Neural cell (in vitro differentiated cells): ENCODE data around the gene SULT1C2. TPM values are rescaled to one million over a fixed set of nuclear protein-coding genes. Genes with fewer than 3 reads are reported as not detected.

Experiments used
- H2AFZ ChIP-seq: fragments of 200-600, 300-800 bp; sonication (generic), shearing (Covaris generic); 2 replicates; pipeline ENCODE4 v1.6.0; 2014; ENCODE audit warnings: low read depth, mild to moderate bottlenecking, antibody characterized with exemption, low read length, moderate library complexity
- H3F3A ChIP-seq: fragments of 200-600 bp; shearing (Covaris generic); 2 replicates; pipeline ENCODE4 v1.6.1; 2016; ENCODE audit warnings: mild to moderate bottlenecking, moderate library complexity, mixed read lengths, antibody characterized with exemption, low read length; ENCODE audit not compliant: insufficient read depth, poor library complexity, severe bottlenecking
- H3K27ac ChIP-seq: fragments of 200-600, 300-800 bp; sonication (generic), shearing (Covaris generic); 2 replicates; pipeline ENCODE4 v1.5.1; 2014; ENCODE audit warnings: mild to moderate bottlenecking, low read length, moderate library complexity
- H3K27me3 ChIP-seq: fragments of 300-800, 200-600 bp; sonication (generic), shearing (Covaris generic); 2 replicates; pipeline ENCODE4 v1.6.0; 2014; ENCODE audit warnings: mild to moderate bottlenecking, low read depth, low read length, moderate library complexity; ENCODE audit not compliant: insufficient read depth
- H3K36me3 ChIP-seq: fragments of 300-800, 200-600 bp; sonication (generic), shearing (Covaris generic); 2 replicates; pipeline ENCODE4 v1.5.1; 2014; ENCODE audit warnings: mild to moderate bottlenecking, antibody characterized with exemption, low read length, moderate library complexity; ENCODE audit not compliant: insufficient read depth
- H3K4me2 ChIP-seq: fragments of 300-800, 200-600 bp; sonication (generic), shearing (Covaris generic); 2 replicates; pipeline ENCODE4 v1.6.0; 2014; ENCODE audit warnings: mild to moderate bottlenecking, low read length
- H3K4me3 ChIP-seq: fragments of 300-800, 200-600 bp; sonication (generic), shearing (Covaris generic); 2 replicates; pipeline ENCODE4 v1.5.1; 2014; ENCODE audit warnings: mild to moderate bottlenecking, low read length, moderate library complexity
- H3K79me2 ChIP-seq: fragments of 200-600 bp; shearing (Covaris generic); replicated peaks from 2 replicates; pipeline ENCODE4 v1.6.0; 2014; ENCODE audit warnings: mild to moderate bottlenecking, low read length, moderate library complexity; ENCODE audit not compliant: insufficient read depth
- H3K9ac ChIP-seq: fragments of 300-800, 200-600 bp; sonication (generic), shearing (Covaris generic); 2 replicates; pipeline ENCODE4 v1.6.1; 2016; ENCODE audit warnings: mild to moderate bottlenecking, low read length, mixed read lengths
- H3K9me2 ChIP-seq: fragments of 200-600 bp; shearing (Covaris generic); 2 replicates; pipeline ENCODE4 v1.6.1; 2016; ENCODE audit warnings: mild to moderate bottlenecking, low read length, mixed read lengths; ENCODE audit not compliant: insufficient read depth
- H3K9me3 ChIP-seq: fragments of 200-600, 300-800 bp; sonication (generic), shearing (Covaris generic); 2 replicates; pipeline ENCODE4 v1.6.1; 2016; ENCODE audit warnings: mild to moderate bottlenecking, mixed run types, low read length, moderate library complexity, mixed read lengths
- H4K20me1 ChIP-seq: fragments of 200-600 bp; shearing (Covaris generic); 2 replicates; pipeline ENCODE4 v1.6.1; 2016; ENCODE audit warnings: mild to moderate bottlenecking, mixed run types; ENCODE audit not compliant: insufficient read depth
- EP300 ChIP-seq: fragments of 450-650 bp; conservative IDR thresholded peaks from 2 replicates; pipeline ENCODE4 v1.6.1; 2014; ENCODE audit warnings: antibody characterized with exemption, mild to moderate bottlenecking, moderate library complexity; ENCODE audit not compliant: poor library complexity, severe bottlenecking
- EZH2 ChIP-seq: fragments of 200-600, 300-800 bp; shearing (Covaris generic), sonication (generic); IDR thresholded peaks from 2 replicates; pipeline ENCODE4 v1.6.1; 2014; ENCODE audit warnings: antibody characterized with exemption, low read length, borderline replicate concordance, mild to moderate bottlenecking; ENCODE audit not compliant: insufficient read depth, poor library complexity, severe bottlenecking
- MXI1 ChIP-seq: fragments of 450-650 bp; conservative IDR thresholded peaks from 2 replicates; pipeline ENCODE4 v1.6.1; 2014; ENCODE audit warnings: antibody characterized with exemption, mild to moderate bottlenecking; ENCODE audit not compliant: poor library complexity, severe bottlenecking
- POLR2AphosphoS5 ChIP-seq: IDR thresholded peaks from 2 replicates; pipeline ENCODE4 v1.6.1; 2012
- RAD21 ChIP-seq: fragments of 450-650 bp; conservative IDR thresholded peaks from 2 replicates; pipeline ENCODE4 v1.6.1; 2014; ENCODE audit warnings: antibody characterized with exemption, mild to moderate bottlenecking, moderate library complexity
- SMC3 ChIP-seq: fragments of 450-650 bp; conservative IDR thresholded peaks from 2 replicates; pipeline ENCODE4 v1.6.1; 2014; ENCODE audit warnings: antibody characterized with exemption, mild to moderate bottlenecking, moderate library complexity; ENCODE audit not compliant: poor library complexity
- TAF1 ChIP-seq: IDR thresholded peaks from 2 replicates; pipeline ENCODE4 v1.6.1; 2012; ENCODE audit warnings: low read depth
- polyA plus RNA-seq: library from polyadenylated mRNA; depleted of rRNA; stranded (reverse); fragments of >200 nt; gene quantifications from 2 replicates; pipeline ENCODE4 v1.2.3, GENCODE V29; 2014
- TF ChIP-seq, protein P1 (sequence below): fragments of 450-650 bp; IDR thresholded peaks from 2 replicates; pipeline ENCODE4 v1.5.1; 2014; ENCODE audit warnings: antibody characterized with exemption, mild to moderate bottlenecking, moderate library complexity; ENCODE audit not compliant: poor library complexity, severe bottlenecking
- TF ChIP-seq, protein P2 (sequence below): IDR thresholded peaks from 2 replicates; pipeline ENCODE4 v1.6.1; 2012; ENCODE audit warnings: borderline replicate concordance

Gene SULT1C2
- polyA plus RNA-seq, 1 donor from 2014 or later = not detected

DNA sequence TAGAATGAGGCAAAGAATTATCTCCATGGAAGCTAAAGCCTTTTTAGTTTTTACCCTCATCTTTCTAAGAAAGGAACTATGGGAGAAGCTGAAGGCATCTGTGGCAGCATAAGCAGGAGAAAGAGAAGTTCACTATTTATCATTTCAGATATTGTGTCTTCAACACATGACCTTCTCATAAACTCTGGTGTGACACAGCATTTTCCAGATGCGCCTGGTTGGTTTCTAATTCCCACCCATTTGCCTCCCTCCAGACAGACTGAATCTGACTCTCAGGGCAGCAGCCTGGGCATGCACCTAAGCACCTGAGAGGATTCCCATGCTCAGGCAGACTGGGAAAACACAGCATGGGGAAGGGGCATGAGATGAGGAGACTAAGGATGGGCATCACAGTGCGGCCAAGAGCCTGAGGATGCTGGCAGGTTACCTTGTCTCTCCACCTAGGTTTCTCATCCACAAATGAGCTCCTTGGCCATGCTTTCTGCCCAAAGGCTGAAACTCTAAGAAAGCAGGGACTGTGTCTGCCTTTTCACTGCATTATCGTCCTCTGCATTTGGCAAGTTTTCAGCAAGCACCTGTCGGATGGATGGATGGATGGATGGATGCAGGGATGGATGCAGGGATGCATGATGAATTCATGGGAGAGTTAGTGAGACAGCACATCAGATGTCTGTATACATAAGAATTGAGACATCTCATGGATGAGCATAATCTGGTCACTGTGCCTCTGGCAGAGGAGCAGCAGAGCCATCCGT, 60.3 kb downstream of the SULT1C2 start:
- H2AFZ ChIP-seq = no peak overlapping the region
- no peaks in the 10 kb centered on the region for H3K9me2 ChIP-seq
- no peaks in the 10 kb centered on the region for H4K20me1 ChIP-seq
- H3K9me3 ChIP-seq = no peaks in the 10 kb centered on the region
- no peaks in the 10 kb centered on the region for H3F3A ChIP-seq
- H3K36me3 ChIP-seq = no peaks in the 10 kb centered on the region
- no peaks in the 10 kb centered on the region for H3K27me3 ChIP-seq
- TF ChIP-seq, protein P1, sequence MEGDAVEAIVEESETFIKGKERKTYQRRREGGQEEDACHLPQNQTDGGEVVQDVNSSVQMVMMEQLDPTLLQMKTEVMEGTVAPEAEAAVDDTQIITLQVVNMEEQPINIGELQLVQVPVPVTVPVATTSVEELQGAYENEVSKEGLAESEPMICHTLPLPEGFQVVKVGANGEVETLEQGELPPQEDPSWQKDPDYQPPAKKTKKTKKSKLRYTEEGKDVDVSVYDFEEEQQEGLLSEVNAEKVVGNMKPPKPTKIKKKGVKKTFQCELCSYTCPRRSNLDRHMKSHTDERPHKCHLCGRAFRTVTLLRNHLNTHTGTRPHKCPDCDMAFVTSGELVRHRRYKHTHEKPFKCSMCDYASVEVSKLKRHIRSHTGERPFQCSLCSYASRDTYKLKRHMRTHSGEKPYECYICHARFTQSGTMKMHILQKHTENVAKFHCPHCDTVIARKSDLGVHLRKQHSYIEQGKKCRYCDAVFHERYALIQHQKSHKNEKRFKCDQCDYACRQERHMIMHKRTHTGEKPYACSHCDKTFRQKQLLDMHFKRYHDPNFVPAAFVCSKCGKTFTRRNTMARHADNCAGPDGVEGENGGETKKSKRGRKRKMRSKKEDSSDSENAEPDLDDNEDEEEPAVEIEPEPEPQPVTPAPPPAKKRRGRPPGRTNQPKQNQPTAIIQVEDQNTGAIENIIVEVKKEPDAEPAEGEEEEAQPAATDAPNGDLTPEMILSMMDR = no peak
- TF ChIP-seq EZH2 (no peak), RAD21 (no peak), SMC3 (no peak), EP300 (no peak), TAF1 (no peak), POLR2AphosphoS5 (no peak), MXI1 (no peak)
- TF ChIP-seq, protein P2, sequence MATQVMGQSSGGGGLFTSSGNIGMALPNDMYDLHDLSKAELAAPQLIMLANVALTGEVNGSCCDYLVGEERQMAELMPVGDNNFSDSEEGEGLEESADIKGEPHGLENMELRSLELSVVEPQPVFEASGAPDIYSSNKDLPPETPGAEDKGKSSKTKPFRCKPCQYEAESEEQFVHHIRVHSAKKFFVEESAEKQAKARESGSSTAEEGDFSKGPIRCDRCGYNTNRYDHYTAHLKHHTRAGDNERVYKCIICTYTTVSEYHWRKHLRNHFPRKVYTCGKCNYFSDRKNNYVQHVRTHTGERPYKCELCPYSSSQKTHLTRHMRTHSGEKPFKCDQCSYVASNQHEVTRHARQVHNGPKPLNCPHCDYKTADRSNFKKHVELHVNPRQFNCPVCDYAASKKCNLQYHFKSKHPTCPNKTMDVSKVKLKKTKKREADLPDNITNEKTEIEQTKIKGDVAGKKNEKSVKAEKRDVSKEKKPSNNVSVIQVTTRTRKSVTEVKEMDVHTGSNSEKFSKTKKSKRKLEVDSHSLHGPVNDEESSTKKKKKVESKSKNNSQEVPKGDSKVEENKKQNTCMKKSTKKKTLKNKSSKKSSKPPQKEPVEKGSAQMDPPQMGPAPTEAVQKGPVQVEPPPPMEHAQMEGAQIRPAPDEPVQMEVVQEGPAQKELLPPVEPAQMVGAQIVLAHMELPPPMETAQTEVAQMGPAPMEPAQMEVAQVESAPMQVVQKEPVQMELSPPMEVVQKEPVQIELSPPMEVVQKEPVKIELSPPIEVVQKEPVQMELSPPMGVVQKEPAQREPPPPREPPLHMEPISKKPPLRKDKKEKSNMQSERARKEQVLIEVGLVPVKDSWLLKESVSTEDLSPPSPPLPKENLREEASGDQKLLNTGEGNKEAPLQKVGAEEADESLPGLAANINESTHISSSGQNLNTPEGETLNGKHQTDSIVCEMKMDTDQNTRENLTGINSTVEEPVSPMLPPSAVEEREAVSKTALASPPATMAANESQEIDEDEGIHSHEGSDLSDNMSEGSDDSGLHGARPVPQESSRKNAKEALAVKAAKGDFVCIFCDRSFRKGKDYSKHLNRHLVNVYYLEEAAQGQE = no peak
- no peak overlapping the region for H3K27ac ChIP-seq
- H3K4me2 ChIP-seq = no peak overlapping the region
- no peak overlapping the region for H3K4me3 ChIP-seq
- H3K79me2 ChIP-seq = no peaks in the 10 kb centered on the region
- H3K9ac ChIP-seq = no peak overlapping the region

DNA sequence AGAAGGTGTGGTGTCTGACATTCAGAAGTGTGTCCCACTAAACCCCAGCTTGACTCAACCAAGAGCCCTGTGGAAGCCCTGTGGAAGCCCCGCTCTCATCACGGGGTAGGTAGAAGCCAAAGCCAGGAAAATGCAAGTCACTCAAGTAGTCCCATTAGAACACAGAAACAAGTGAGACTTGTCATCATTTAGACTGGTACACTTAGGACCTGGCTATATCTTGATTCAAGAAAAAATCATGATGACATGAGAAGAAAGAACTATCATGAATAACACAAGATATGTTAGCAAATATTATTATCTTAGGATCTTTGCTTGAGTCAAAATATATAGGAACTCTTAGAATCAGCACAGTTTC, 60.9 kb downstream of the SULT1C2 start:
- no peak overlapping the region for H3K9ac ChIP-seq
- no peak overlapping the region for H3K27ac ChIP-seq
- no peak overlapping the region for H3K4me3 ChIP-seq
- no peaks in the 10 kb centered on the region for H3K36me3 ChIP-seq
- TF ChIP-seq, protein P2 = no peak
- no peak for TF ChIP-seq POLR2AphosphoS5
- no peak for TF ChIP-seq SMC3
- no peak for TF ChIP-seq TAF1
- no peak for TF ChIP-seq RAD21
- no peak for TF ChIP-seq EP300
- no peak for TF ChIP-seq MXI1
- TF ChIP-seq, protein P1 = no peak
- TF ChIP-seq EZH2 = no peak
- no peaks in the 10 kb centered on the region for H3K9me3 ChIP-seq
- no peaks in the 10 kb centered on the region for H3K9me2 ChIP-seq
- no peaks in the 10 kb centered on the region for H3F3A ChIP-seq
- no peaks in the 10 kb centered on the region for H3K27me3 ChIP-seq
- H3K79me2 ChIP-seq = no peaks in the 10 kb centered on the region
- no peaks in the 10 kb centered on the region for H4K20me1 ChIP-seq
- no peak overlapping the region for H2AFZ ChIP-seq
- H3K4me2 ChIP-seq = no peak overlapping the region
